ENCODE data around the gene THTPA.

The THTPA gene

GRCh38 chr14:23555882-23556699 is at the start of gene THTPA:
TSS of gene THTPA (plus strand) at chr14:23556271. CDS start at chr14:23556758, 487 bp downstream.
- peak; percentile 58 for DNase-seq

GRCh38 chr14:23512156-23512555 is 43.9 kb upstream of the THTPA start:
- peak; percentile 28 for DNase-seq

- peak; percentile 9 for DNase-seq
Measured at GRCh38 chr14:23513005-23513817, 42.9 kb upstream of the THTPA start.

- DNase-seq: no peak
Measured at GRCh38 chr14:23513818-23514643, 42.0 kb upstream of the THTPA start.

GRCh38 chr14:23514644-23514957 is 41.5 kb upstream of the THTPA start:
- DNase-seq: no peak

GRCh38 chr14:23517650-23518326 is 38.3 kb upstream of the THTPA start:
- DNase-seq: no peak

- no peak for DNase-seq
Measured at GRCh38 chr14:23518709-23519108, 37.4 kb upstream of the THTPA start.

GRCh38 chr14:23520899-23521533 is 35.1 kb upstream of the THTPA start:
- DNase-seq: no peak

- DNase-seq: no peak
Measured at GRCh38 chr14:23521785-23522640, 34.1 kb upstream of the THTPA start.

GRCh38 chr14:23522643-23523198 is 33.4 kb upstream of the THTPA start:
- DNase-seq: no peak

- no peak for DNase-seq
Measured at GRCh38 chr14:23523229-23524016, 32.6 kb upstream of the THTPA start.

- no peak for DNase-seq
Measured at GRCh38 chr14:23524954-23525353, 31.1 kb upstream of the THTPA start.

GRCh38 chr14:23525611-23526010 is 30.5 kb upstream of the THTPA start:
- DNase-seq: no peak

- no peak for DNase-seq
Measured at GRCh38 chr14:23528555-23528954, 27.5 kb upstream of the THTPA start.

- DNase-seq: no peak
Measured at GRCh38 chr14:23529016-23529415, 27.1 kb upstream of the THTPA start.

GRCh38 chr14:23530375-23531055 is 25.6 kb upstream of the THTPA start:
- no peak for DNase-seq

GRCh38 chr14:23531391-23531790 is 24.7 kb upstream of the THTPA start:
- DNase-seq: no peak

GRCh38 chr14:23532658-23533057 is 23.4 kb upstream of the THTPA start:
- DNase-seq: no peak

- DNase-seq: no peak
Measured at GRCh38 chr14:23533652-23534435, 22.2 kb upstream of the THTPA start.

All from NCI-H1436 treated with DMSO at 0.1 percent for 48 hours (cell line).